Kidney glomerular epithelial cell (primary cell): ENCODE measurements around the gene FLRT1.
"Not testable (repeated sequence)": the region's sequence is repeated elsewhere in the genome, so short reads cannot be mapped to it uniquely, and the experiment has no call there.

Source experiments
- DNase-seq: peaks from one replicate; lab custom pipeline; 2025; lab: John Stamatoyannopoulos, UW

The FLRT1 gene

DNA sequence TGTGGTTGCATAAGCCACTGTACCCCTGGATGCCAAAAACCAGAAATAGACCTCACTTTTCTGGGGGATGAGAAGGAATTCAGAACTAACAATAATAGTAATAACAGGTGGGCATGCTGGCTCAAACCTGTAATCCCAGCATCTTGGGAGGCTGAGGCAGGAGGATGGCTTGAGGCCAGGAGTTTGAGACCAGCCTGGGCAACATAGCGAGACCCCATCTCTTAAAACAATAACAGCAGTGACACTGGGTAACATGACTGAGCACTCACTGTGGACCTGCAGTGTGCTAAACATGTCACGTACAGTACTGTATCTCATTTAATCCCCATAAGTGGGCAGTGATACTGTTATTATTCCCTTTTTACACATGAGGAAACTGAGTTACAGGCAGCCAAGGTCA lies 10.0 kb downstream of the FLRT1 start:
- DNase-seq, result no peak

DNA sequence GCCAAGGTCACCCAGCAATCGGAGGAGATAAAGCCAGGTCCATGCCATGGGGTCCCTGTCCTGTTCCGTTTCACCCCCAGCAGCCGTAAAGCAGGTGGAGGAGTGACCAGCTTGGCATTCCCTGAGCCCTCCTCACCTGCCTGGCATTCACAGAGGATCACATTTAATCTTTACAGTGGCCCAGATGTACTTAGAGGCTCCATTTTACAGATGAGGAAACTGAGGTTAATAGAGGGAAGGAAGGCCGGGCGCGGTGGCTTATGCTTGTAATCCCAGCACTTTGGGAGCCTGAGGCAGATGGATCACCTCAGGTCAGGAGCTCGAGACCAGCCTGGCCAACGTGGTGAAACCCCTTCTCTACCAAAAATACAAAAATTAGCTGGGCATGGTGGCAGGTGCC lies 11.6 kb downstream of the FLRT1 start:
- DNase-seq, result not testable (repeated sequence)

DNA sequence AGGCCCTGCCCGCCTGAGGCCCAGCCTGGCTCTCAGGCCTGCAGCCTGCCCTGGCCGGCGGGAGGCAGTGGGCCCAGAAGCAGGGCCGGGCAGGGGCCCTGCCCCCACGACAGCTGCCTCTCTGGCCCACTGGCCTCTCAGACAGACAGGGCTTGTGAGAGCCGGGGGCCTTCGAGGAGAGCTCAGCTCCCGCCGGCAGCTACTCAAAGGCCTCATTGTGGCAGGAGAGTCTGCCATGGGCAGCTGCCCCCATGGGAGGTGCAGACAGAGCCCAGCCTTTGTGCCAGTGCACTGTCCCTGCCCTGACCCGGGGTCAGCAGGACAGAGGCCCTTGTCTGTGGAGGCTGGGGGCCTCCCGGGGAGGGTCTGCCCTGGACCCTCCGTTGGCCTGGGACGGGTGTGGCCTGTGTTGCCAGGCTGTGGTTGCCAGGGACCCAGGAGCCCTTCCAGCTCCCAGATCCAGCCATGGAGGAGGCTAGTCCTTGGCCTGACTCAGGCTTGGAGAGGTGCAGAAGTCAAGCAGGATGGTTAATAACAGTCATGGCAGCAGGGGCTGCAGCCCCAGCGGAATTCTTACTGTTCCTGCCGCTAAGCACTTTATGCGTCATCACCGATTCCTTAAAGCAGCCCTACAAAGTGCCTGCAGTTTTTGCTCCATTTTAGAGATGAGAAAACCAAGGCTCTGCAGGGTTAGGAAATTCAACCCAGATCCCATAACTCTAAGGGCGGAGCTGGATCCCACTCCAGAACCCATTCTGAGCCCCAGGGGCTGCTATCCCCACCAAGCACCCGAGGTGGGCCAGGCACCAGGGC lies 12.5 kb downstream of the FLRT1 start:
- no peak for DNase-seq

DNA sequence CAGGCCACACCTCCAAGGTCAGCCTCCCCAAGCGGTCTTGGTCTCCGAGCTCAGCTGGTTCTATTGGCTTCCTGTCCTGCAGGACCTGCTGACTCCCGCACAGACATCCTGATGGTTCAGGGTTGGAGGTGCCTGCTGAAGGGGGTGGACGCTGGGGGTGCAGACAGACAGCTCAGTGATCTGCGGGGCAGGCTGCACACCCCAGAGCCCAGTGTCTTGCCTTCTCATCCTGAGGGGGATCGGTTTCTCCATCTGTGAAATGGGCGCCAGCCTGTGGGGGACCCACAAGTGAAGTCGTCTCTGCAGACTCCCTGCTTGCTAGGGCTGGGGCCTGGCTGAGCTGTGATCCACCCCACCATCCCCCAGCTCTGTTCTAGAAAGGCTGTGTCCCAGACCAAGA lies 13.8 kb downstream of the FLRT1 start:
- no peak for DNase-seq

DNA sequence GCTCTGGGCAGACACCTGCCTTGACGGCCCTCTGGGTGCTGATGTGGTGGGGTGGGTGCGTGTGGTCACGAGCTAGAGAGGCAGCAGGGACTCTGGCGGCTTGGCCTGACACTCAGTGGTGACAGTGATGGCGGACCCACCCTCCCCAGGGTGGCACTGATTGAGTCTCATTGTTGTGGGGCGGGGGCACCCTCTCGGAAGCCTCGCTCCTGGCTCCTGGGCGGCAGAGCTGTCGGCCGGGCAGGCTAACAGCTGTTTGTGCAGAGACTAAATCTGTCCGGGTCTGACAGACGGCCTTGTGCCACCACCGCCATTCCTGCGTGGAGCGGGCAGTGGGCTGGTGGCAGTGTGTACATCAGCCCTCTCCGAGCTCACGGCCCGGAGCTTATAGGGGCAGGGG lies 15.6 kb downstream of the FLRT1 start:
- no peak for DNase-seq

DNA sequence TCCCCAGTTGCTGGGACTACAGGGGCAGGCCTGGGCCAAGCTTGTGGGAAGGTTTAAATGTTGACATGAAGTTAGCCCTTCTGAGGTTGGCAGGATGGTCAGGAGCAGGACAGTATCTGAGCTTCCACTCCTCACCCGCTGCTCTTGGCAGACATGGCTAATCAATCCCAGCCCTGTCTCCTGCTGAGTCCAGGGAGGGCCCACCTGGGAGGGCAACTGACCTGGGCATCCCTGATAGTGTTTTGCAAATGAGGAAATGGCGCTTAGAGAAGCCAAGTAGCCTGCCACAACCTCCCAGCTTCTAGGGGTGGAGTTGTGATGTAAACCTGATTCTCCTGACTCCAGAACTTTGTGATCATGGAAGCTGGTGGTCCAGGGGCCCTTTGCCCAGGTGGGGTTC lies 16.7 kb downstream of the FLRT1 start:
- DNase-seq, result no peak

DNA sequence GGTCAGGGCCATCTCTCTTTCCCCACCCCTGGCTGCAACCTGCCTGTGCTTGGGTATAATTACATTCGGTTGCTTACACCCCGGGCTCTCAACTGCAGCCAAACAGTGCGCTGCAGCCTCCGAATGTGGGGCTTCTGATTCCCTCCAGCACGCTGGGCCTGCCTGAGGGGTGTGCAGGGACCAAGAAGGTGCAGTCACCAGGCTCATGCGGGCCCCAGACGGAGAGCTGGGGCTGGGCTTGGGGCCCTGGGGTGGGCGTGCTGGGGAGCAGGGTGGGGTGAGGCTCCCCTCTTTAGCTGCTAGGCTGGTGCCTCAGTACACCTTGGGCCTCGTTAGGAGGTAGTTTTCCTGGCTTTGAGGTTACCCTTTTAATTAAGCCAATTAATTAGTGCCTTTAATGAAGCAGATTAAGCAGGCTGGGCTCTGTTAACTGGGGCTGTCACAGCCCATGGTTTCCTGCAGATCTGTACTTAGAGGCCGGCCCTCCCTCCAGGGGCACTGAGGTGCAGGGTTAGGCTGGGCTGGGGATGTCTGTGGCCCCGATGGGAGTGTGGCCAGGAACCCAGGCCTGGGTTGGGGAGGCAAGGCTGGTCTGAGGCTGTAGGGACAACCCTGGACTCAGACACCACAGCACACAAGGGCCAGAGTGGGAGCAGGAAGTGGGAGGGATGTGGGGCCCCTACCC lies 17.3 kb downstream of the FLRT1 start:
- no peak for DNase-seq

DNA sequence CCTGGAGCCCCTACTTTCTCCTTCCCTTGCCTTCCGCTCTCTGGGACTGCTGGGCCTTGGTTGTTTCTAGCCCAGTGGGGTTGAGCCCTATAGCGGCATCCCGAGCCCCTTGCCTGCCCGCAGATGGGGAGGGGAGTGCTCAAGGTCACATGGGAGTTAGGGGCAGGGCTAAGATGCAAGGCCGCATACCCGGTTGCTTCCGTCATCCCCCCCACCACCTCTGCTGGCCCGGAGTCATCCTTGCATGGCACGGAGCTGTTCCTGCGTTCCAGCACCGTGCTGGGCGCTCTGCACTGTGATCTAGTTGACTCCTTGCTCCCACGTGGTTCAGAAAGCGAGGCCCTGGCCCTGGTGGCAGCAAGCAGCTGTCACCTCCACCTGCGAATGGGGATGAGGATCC lies 18.0 kb downstream of the FLRT1 start:
- no peak for DNase-seq

DNA sequence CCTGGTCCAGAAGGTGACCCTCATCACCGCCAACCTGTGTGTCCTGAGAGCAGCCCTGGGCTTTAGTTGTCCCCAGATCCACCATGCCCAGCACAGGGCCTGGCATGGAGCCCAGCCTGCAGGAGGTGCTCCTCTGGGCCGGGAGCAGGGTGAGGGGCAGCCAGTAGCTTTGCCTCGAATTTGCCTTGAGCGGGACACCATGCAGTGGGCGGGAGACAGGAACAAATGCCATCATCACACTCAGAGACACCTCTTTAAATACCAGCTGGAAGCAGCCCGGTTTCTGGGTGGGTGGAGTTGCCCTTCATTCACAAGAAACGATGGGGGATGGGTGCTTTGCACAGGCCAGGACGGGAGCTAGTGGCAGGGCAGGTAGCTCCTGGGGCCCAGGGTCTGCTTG lies 19.3 kb downstream of the FLRT1 start:
- no peak for DNase-seq

DNA sequence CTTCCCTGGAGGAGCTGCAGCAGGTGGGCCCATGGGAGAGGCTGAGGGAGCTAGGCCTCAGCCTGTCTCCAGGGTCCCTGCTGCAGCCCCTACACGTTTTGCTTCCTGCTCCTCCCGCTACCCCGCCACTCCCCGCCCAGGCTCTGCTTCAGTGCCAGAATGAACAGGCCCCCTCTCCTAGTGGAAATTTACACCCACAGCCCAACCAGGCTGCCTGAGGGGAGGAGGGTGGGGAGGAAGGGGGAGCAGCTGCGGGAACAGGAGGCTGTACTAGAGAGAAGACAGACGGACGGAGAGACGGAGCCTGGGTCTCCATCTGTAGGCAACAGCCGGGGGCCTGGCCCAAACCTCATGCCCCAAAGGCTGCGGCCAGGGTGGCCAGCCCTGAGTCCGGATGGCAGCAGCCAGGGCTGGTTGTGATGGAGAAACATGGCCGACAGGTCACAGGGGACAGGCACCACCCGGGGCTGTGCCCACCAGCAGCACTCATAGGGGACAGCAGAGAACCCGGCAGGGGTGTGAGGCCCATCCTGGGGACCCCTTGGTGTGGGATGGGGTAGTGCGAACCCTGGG lies 20.6 kb downstream of the FLRT1 start:
- DNase-seq, result no peak

DNA sequence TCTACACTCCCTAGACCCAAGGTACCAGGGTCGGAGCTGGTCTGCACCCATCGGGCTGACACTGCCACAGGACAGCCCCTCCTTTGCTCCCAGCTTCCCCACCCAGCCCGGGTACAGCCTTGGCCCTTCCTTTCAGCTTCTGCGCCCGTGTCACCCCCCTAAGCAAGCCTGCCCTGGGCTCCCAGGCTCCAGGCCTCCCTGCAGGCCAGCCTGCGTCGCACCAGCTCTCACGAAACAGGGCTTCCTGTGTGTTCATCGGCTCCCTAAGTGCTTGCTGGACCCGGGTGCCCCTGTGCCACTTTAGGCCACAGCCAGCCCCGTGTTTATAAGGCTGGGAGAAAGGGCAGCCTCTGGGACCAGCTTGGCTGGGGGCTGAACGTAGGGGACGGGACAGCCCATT lies 21.1 kb downstream of the FLRT1 start:
- DNase-seq, result no peak

DNA sequence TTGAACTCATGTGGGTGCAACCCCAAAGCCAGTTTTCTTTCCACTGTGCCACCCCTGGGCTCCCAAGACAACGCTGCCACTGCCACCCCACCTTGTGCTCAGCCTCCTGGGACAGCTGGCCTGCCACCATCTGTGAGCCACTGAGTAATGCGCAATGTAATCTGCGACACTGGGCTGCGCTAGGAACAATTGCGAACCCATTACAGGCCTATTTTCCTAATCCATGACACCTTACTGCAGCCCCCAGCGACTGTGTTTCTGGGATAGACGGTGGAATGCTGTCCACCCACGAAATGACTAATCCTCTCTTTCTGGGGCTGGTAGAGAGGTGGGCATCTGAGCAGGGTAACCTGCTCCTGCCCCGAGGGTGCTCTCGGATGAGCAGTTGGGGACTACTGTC lies 22.2 kb downstream of the FLRT1 start:
- no peak for DNase-seq

DNA sequence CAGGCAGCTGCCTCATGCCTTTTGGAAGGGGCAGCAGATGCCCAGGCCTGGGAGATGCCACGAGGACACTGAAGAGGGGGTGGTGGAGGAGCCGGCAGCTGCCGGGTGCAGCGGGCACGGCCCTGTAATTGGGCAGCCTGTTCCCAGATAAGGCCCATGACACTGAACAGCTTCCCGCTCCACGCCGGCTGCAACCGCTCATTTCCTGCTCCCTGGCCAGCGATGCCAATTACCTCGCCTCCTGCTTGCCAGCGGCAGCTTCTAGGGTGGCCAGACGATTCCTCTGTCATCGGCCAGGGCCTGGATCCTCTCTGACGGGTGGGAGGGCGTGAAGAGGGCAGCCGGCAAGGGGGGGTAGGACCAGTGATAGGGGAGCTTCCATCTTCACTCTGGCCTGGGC lies 22.8 kb downstream of the FLRT1 start:
- DNase-seq, result no peak

DNA sequence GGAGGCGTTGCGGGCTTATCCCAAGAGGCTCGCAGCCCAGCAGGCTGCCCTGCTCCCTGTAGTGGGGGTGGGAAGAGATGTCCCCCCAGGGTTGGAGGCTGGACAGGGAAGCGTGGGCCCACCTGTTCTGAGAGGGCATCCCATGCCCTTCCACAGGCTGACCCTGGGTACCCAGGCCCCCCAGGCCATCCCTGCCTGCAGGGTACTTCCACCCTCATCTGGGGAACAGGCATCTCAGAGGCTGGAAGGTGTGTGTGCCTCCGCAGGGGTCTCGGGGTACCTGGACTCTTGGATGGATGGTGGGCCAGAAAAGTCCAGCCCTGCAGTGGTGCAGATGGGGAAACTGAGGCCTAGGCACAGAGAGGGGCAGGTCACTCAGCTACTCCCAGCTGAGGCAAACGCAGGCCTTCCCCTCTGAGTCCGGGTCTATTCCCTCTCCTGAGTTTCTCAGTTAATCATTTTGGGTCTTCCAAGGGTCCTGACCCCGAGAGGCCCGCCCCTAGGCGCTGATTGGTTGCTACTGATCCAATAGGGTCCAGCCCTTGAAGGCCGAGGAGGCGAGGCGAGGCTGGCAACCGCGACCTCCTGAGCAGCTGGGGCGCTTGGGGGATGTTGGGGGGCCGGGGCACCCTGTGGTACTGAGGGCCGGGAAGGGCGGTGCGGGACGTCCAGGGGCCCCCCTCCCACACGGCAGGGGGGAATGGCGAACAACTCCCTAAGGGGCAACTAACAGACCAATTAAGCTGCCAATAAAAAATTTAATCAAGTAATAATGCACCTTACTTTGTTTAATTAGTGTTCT lies 23.8 kb downstream of the FLRT1 start:
- DNase-seq, result no peak

DNA sequence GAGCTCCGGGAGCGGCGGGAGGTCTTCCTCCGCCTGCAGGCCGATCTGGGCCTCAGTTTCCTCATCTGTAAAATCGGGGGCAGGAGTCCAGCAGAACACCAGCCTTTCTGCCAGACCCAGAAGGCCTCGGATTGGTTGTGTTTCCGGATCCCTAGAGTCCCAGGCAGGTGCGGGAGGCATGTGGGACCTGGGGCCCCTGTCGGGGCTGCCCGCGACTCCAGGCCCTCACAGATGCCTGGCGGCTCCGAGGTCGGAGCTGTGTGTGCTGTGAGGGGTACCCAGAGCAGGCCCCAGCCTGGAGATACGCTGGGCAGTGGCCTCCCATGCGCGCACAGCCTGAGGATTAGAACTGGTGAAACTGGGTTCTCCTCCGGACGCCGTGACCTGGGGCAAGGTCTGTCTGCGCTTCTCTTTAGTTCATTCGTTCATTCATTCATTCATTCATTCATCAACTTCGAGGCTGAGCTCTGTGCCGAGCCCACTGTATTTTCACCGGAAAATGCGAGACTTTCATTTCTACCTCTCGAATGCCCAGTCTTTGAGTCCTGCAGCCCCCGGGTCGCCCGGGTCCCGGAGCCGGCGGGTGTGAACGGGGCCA lies 24.6 kb downstream of the FLRT1 start:
- DNase-seq, result no peak

DNA sequence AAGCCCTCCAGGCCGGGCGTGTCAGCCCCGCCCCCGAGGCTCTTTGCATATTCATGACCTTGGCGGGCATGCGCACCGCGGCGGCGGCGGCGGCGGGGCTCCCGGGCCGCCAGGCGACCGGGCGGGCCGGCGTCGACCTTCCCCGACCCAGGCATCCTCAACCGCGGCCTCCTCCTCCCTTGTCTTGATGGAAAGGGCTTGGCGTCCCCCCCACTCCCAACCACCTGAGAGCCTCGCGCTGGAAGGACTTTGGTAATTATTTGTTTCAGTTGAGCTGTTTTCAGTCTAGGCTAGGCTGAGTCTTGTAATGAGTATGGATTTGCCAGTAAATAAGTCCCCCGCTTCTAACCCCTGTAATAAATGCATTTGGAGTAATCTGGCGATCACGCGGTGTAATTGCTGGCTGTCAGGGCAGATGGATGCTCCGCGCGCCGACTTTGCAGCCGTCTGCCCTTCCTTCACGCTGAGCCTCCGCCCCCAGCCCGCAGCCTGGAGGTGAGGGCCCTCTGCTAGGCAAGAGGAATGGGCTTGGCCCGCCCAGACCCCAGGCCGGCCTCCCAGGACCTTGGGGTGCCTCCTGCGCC lies 25.2 kb downstream of the FLRT1 start:
- DNase-seq, result no peak

DNA sequence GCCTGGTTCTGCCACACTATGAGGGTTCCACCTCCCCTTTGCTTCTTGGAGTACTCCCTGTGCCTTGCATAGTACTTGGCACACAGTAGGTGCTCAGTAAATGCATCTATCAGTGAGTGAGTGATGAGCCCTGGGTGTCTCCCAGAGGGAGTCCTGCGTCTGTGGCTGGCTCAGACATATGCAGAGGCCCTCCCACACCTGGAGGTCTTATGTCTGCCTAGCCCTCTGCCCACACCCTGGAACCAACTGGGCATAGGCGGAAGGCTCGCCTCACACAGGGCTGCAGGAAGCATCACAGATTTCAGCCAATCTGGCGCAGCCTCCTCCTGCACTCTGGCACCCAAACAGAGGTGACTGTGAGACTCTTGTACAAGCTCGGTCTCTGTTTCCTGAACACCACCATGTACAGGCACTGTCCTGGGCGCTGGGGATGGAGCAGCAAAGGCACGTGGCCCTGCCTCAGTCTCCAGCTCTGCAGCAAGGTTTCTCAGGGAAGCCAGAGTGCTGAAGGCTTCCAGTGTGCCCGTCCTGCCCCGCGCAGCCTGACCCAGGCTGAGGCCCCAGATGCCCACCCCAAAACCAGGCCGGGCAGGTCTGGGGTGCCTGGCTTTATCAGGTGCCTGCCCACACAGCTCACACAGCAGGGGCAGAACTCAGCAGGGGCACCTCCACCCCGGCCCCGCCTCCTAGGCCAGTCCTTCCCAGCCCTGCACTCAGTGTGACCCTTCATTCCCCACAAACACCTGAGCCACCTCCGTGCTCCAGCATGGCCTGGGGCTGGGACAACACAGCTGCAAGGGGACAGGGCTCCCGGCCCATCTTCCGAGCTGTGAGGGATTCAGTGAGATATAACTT lies 26.7 kb downstream of the FLRT1 start:
- no peak for DNase-seq

DNA sequence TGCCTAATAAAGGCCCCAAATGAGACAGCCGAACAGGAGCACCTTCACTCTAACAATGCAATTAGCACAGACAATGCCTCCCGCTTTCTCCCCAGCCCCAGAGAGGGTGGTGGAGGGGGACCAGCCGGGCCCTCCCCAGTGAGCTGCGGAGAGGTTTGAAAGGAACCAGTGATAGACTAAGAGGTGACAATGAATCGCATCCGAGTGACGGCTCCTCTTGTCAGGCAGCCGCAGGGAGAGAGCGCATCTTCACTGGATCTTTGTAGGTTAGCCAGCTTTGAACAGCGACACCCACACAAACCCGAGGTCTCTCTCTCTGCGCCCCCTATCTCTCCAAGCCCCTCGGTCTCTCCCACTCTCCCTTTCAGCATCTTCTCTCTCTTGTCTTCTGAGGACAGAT lies 28.0 kb downstream of the FLRT1 start:
- DNase-seq, result no peak

DNA sequence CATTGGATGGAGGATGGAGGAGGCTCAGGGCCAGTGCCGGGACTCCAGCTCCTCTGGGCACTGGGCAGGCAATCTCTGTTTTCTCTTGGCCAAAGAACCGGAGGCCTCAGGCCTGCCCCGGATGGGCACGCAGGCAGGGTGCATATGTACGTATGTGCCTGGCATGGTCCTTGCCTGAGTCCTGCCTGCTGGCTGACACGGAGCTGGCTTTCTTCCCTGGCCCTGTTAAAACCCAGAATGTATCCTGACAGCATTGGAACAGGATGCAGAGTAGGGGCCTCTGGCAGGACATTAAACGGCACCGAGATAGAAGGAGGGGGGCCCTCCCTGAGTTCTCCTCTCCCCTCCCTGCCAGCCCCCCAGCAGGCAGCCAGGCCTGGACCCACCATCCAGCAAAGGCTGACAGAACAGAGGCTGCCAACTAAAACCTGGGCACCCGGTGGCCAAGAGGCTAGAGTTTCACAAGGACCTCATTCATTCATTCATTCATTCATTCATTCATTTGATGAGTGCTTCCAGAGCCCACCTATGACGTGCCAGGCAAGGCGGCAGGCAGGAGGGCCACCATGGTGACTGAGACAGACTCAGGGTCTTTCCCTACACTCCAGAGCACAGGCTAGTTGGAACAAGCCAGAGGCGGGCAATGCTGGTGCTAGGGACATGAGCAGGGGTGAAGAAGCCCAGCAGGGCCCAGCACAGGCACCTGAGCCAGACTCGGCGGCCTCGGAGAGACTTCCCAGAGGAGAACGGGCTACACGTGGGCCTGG lies 28.8 kb downstream of the FLRT1 start:
- no peak for DNase-seq

DNA sequence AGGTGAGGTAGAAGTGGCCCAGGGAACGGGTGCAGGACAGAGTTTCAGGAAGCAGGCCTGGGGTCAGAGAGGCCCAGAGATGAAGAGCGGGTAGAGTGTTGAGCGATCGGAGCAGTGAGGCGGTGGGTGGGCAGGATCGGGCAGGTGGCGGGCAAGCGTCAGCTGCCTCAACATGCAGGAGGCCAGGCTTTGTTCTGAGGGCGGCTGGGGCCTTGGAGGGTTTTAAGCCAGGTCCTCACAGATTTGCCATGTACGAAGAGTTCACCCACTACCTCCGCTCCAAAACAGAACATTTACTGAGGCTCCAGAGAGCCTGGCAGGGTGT lies 29.4 kb downstream of the FLRT1 start:
- no peak for DNase-seq
